GM12878 (cell line): Measurements from ENCODE around the gene PXMP2. TPM values are rescaled to one million over a fixed set of nuclear protein-coding genes. Genes with fewer than 3 reads are reported as not detected.

Experiments used
- BCL11A ChIP-seq: IDR thresholded peaks from 2 replicates; pipeline ENCODE4 v1.6.1; 2011; ENCODE audit warnings: low read depth, low read length
- CEBPB ChIP-seq, 2 experiments: fragments of 150-350 bp in 1 of 2; IDR thresholded peaks; 2 replicates each; pipeline ENCODE4 v1.6.1; 2012 to 2014; ENCODE audit warnings: low read depth in 2 of 2, low read length in 2 of 2, borderline replicate concordance in 1 of 2, inconsistent platforms in 1 of 2
- HDAC2 ChIP-seq: fragments of 200-600 bp; sonication (generic); IDR thresholded peaks from 2 replicates; pipeline ENCODE4 v1.6.1; 2017
- MTA3 ChIP-seq: IDR thresholded peaks from 2 replicates; pipeline ENCODE4 v1.6.1; 2012; ENCODE audit warnings: low read length, inconsistent platforms, borderline replicate concordance
- MXI1 ChIP-seq: fragments of 150-350 bp; IDR thresholded peaks from 2 replicates; pipeline ENCODE4 v1.6.1; 2011; ENCODE audit warnings: low read depth, mild to moderate bottlenecking, inconsistent platforms, low read length, improper control_type of control experiment
- NFYA ChIP-seq: IDR thresholded peaks from 2 replicates; pipeline ENCODE4 v1.6.1; 2011; ENCODE audit warnings: low read depth, mild to moderate bottlenecking, low read length, improper control_type of control experiment, borderline replicate concordance
- POLR2A ChIP-seq: IDR thresholded peaks from 2 replicates; pipeline ENCODE4 v1.6.1; 2011; ENCODE audit warnings: low read depth, mild to moderate bottlenecking, low read length
- RFX5 ChIP-seq: IDR thresholded peaks from 2 replicates; pipeline ENCODE4 v1.6.1; 2011; ENCODE audit warnings: low read depth, low read length, improper control_type of control experiment
- SIN3A ChIP-seq: IDR thresholded peaks from 2 replicates; pipeline ENCODE4 v1.6.1; 2012; ENCODE audit warnings: low read depth, low read length, improper control_type of control experiment
- SMAD5 ChIP-seq: IDR thresholded peaks from 2 replicates; pipeline ENCODE4 v1.6.1; 2016; ENCODE audit warnings: antibody characterized with exemption, low read depth
- SMARCA5 ChIP-seq: fragments of 450-650 bp; IDR thresholded peaks from 2 replicates; pipeline ENCODE4 v1.6.1; 2017; ENCODE audit warnings: mild to moderate bottlenecking
- polyA plus RNA-seq, 11 experiments: library from polyadenylated mRNA; depleted of rRNA in 4 of 11; unstranded in 6 of 11; stranded (reverse) in 5 of 11; fragments of >200 nt; fragmentation: Nextera tagmentation in 4 of 11; fragmentation: Illumina TruSeq in 1 of 11; extraction: Ambion mirVana in 4 of 11; extraction: Trizol in 1 of 11; gene quantifications; 1 replicate in 1 of 11; 2 replicates in 10 of 11; pipeline versions ENCODE4 v1.2.1 to v1.2.3, GENCODE V29; 2011 to 2016; ENCODE audit warnings: inconsistent platforms in 2 of 11, missing spikeins in 2 of 11, low read depth in 1 of 11
- total RNA-seq, 4 experiments: library from RNA; depleted of rRNA in 3 of 4; stranded (reverse); fragments of >200 nt in 3 of 4; fragmentation: Illumina TruSeq in 1 of 4; extraction: Trizol in 1 of 4; gene quantifications; 2 replicates each; pipeline versions ENCODE4 v1.2.1 to v1.2.3, GENCODE V29; 2013 to 2021
- TF ChIP-seq, protein P1 (sequence below): fragments of 150-350 bp; IDR thresholded peaks from 2 replicates; pipeline ENCODE4 v1.6.1; 2014; ENCODE audit warnings: mild to moderate bottlenecking, low read depth, low read length
- TF ChIP-seq, protein P2 (sequence below): fragments of 150-350 bp; IDR thresholded peaks from 2 replicates; pipeline ENCODE4 v1.6.1; 2016; ENCODE audit warnings: low read depth, low read length
- TF ChIP-seq, protein P3 (sequence below): fragments of 450-650 bp; formaldehyde crosslinking; IDR thresholded peaks from 2 replicates; pipeline ENCODE4 v1.5.0; 2022; ENCODE audit warnings: mild to moderate bottlenecking, missing genetic modification characterization
- TF ChIP-seq, protein P4 (sequence below): fragments of 450-650 bp; IDR thresholded peaks from 2 replicates; pipeline ENCODE4 v1.6.1; 2018; ENCODE audit warnings: borderline replicate concordance, mild to moderate bottlenecking; ENCODE audit not compliant: partially characterized antibody
- TF ChIP-seq, protein P5 (sequence below): IDR thresholded peaks from 2 replicates; pipeline ENCODE4 v1.6.1; 2012; ENCODE audit warnings: low read depth, low read length, improper control_type of control experiment

Gene PXMP2
- total and polyA plus RNA-seq, 10 of the 15 experiments (the other 5 are each of a cell fraction or from before 2014, with no cell fraction given) = 4.0 to 97.8 (median 42.0) TPM

DNA sequence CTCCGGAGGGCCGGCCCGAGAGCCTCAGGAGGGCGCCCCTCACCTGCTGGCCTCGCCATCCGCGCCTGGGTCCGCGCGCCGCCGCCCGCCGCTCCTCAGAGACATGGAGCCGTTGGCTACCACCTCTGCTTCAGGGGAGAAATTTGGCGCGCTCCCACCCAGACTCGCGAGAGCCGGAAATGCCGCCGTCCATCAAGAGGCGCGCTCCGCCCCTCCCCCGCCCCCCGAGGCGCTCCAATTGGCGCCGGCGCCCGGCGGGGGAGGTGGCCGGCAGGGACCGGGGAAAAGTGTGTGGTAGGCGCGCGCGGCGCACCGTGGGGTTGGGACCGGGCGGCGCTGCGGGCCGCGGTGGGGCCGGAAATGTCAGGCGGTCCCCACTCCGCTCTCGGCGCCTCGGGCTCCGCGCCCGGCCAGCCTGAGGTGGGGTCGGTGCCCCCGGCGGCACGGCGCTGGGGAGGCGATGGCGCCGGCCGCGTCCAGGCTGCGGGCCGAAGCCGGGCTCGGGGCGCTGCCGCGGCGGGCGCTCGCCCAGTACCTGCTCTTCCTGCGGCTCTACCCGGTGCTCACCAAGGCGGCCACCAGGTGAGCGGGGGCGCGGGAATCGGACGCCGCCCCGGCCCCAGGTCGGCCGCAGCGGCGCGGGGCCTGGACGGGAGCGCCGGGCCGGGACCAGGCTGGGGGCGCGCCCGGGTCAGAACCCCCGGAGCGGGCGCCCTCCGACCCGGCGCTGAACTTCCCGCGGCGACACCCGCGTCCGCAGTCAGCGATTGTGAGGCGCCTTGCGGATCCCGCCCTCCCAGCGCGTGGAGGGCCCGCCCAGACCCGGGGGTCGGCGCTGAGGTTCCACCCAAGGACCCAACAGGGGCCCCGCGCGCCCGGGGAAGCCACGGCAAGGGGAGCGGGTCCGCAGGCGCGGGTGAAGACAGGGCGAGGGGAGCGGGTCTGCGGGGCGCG is at the start of gene PXMP2, which contains the start of gene POLE (continued):
- TF ChIP-seq, protein P1, sequence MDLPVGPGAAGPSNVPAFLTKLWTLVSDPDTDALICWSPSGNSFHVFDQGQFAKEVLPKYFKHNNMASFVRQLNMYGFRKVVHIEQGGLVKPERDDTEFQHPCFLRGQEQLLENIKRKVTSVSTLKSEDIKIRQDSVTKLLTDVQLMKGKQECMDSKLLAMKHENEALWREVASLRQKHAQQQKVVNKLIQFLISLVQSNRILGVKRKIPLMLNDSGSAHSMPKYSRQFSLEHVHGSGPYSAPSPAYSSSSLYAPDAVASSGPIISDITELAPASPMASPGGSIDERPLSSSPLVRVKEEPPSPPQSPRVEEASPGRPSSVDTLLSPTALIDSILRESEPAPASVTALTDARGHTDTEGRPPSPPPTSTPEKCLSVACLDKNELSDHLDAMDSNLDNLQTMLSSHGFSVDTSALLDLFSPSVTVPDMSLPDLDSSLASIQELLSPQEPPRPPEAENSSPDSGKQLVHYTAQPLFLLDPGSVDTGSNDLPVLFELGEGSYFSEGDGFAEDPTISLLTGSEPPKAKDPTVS = 0 out of 2 replicates have a peak, but pooled peaks have one; percentile 64
- peak; percentile 92 for TF ChIP-seq POLR2A
- TF ChIP-seq, protein P2, sequence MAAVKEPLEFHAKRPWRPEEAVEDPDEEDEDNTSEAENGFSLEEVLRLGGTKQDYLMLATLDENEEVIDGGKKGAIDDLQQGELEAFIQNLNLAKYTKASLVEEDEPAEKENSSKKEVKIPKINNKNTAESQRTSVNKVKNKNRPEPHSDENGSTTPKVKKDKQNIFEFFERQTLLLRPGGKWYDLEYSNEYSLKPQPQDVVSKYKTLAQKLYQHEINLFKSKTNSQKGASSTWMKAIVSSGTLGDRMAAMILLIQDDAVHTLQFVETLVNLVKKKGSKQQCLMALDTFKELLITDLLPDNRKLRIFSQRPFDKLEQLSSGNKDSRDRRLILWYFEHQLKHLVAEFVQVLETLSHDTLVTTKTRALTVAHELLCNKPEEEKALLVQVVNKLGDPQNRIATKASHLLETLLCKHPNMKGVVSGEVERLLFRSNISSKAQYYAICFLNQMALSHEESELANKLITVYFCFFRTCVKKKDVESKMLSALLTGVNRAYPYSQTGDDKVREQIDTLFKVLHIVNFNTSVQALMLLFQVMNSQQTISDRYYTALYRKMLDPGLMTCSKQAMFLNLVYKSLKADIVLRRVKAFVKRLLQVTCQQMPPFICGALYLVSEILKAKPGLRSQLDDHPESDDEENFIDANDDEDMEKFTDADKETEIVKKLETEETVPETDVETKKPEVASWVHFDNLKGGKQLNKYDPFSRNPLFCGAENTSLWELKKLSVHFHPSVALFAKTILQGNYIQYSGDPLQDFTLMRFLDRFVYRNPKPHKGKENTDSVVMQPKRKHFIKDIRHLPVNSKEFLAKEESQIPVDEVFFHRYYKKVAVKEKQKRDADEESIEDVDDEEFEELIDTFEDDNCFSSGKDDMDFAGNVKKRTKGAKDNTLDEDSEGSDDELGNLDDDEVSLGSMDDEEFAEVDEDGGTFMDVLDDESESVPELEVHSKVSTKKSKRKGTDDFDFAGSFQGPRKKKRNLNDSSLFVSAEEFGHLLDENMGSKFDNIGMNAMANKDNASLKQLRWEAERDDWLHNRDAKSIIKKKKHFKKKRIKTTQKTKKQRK = 0 out of 2 replicates have a peak, but pooled peaks have one; percentile 19
- peak; percentile 73; the same call in 1 of the 2 replicates for TF ChIP-seq SMARCA5
- TF ChIP-seq, protein P3, sequence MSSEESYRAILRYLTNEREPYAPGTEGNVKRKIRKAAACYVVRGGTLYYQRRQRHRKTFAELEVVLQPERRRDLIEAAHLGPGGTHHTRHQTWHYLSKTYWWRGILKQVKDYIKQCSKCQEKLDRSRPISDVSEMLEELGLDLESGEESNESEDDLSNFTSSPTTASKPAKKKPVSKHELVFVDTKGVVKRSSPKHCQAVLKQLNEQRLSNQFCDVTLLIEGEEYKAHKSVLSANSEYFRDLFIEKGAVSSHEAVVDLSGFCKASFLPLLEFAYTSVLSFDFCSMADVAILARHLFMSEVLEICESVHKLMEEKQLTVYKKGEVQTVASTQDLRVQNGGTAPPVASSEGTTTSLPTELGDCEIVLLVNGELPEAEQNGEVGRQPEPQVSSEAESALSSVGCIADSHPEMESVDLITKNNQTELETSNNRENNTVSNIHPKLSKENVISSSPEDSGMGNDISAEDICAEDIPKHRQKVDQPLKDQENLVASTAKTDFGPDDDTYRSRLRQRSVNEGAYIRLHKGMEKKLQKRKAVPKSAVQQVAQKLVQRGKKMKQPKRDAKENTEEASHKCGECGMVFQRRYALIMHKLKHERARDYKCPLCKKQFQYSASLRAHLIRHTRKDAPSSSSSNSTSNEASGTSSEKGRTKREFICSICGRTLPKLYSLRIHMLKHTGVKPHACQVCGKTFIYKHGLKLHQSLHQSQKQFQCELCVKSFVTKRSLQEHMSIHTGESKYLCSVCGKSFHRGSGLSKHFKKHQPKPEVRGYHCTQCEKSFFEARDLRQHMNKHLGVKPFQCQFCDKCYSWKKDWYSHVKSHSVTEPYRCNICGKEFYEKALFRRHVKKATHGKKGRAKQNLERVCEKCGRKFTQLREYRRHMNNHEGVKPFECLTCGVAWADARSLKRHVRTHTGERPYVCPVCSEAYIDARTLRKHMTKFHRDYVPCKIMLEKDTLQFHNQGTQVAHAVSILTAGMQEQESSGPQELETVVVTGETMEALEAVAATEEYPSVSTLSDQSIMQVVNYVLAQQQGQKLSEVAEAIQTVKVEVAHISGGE (CRISPR knock-in tag) = no peak
- no peak for TF ChIP-seq BCL11A
- TF ChIP-seq SMAD5 = no peak
- TF ChIP-seq SIN3A = peak; percentile 98
- no peak for TF ChIP-seq MTA3
- no peak for TF ChIP-seq HDAC2
- TF ChIP-seq, protein P4, sequence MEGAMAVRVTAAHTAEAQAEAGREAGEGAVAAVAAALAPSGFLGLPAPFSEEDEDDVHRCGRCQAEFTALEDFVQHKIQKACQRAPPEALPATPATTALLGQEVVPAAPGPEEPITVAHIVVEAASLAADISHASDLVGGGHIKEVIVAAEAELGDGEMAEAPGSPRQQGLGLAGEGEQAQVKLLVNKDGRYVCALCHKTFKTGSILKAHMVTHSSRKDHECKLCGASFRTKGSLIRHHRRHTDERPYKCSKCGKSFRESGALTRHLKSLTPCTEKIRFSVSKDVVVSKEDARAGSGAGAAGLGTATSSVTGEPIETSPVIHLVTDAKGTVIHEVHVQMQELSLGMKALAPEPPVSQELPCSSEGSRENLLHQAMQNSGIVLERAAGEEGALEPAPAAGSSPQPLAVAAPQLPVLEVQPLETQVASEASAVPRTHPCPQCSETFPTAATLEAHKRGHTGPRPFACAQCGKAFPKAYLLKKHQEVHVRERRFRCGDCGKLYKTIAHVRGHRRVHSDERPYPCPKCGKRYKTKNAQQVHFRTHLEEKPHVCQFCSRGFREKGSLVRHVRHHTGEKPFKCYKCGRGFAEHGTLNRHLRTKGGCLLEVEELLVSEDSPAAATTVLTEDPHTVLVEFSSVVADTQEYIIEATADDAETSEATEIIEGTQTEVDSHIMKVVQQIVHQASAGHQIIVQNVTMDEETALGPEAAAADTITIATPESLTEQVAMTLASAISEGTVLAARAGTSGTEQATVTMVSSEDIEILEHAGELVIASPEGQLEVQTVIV = peak; percentile 51
- TF ChIP-seq RFX5 = no peak
- TF ChIP-seq, protein P5, sequence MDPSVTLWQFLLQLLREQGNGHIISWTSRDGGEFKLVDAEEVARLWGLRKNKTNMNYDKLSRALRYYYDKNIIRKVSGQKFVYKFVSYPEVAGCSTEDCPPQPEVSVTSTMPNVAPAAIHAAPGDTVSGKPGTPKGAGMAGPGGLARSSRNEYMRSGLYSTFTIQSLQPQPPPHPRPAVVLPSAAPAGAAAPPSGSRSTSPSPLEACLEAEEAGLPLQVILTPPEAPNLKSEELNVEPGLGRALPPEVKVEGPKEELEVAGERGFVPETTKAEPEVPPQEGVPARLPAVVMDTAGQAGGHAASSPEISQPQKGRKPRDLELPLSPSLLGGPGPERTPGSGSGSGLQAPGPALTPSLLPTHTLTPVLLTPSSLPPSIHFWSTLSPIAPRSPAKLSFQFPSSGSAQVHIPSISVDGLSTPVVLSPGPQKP = peak; percentile 67; the same call in 1 of the 2 replicates
- no peak for TF ChIP-seq CEBPB (IDR thresholded peaks at IDR 0.05; ENCODE audit: borderline replicate concordance in 1 of 2, low read depth in 2 of 2, low read length in 2 of 2)
- no peak for TF ChIP-seq NFYA
- peak; percentile 99 for TF ChIP-seq MXI1
